Upper lobe of left lung (tissue), 6 donors: ENCODE results near the gene SERINC5. TPM values are rescaled to one million over a fixed set of nuclear protein-coding genes. Genes with fewer than 3 reads are reported as not detected.

Experiments
- ATAC-seq, 2 donors: fragments of 200-7000 bp; cut with Tn5 transposase; one replicate each; pipeline ENCODE4 v1.9.1; 2022; ENCODE audit warnings: mild to moderate bottlenecking in 2 of 2, moderate library complexity in 2 of 2; ENCODE audit not compliant: low FRiP score in 2 of 2
- DNase-seq, 2 donors: peaks; one replicate each; pipeline ENCODE4 v3.0.0-alpha.2; 2019 to 2020
- H3K27ac ChIP-seq, 4 donors: fragments of 200-600 bp; sonication (generic); one replicate each; pipeline ENCODE4 v1.5.1; 2016 to 2019
- H3K27me3 ChIP-seq, 4 donors: fragments of 200-600 bp; sonication (generic); one replicate each; pipeline ENCODE4 v1.5.1; 2017 to 2019
- H3K36me3 ChIP-seq, 4 donors: fragments of 200-600 bp; sonication (generic); one replicate each; pipeline ENCODE4 v1.5.1; 2016 to 2019
- H3K4me1 ChIP-seq, 4 donors: fragments of 200-600 bp; sonication (generic); one replicate each; pipeline ENCODE4 v1.5.1; 2018 to 2019
- H3K4me3 ChIP-seq, 4 donors: fragments of 200-600 bp; sonication (generic); one replicate each; pipeline ENCODE4 v1.5.1; 2017 to 2019; ENCODE audit warnings: mild to moderate bottlenecking in 2 of 4, moderate library complexity in 1 of 4
- H3K9me3 ChIP-seq, 4 donors: fragments of 200-600 bp; sonication (generic); one replicate each; pipeline ENCODE4 v1.5.1; 2018 to 2019
- CTCF ChIP-seq, 6 experiments: fragments of 450-650 bp in 4 of 6; fragments of 200-600 bp in 2 of 6; sonication (generic) in 2 of 6; IDR thresholded peaks; one replicate each; pipeline ENCODE4 v1.5.1; 2016 to 2019; ENCODE audit warnings: antibody characterized with exemption in 6 of 6
- EP300 ChIP-seq, 4 donors: sonication (generic); formaldehyde crosslinking; IDR thresholded peaks; one replicate each; pipeline ENCODE4 v1.5.1; 2017; ENCODE audit warnings: antibody characterized with exemption in 4 of 4, control low read depth in 2 of 4
- POLR2A ChIP-seq, 4 donors: fragments of 450-650 bp; IDR thresholded peaks; one replicate each; pipeline ENCODE4 v1.5.1; 2016 to 2017; ENCODE audit warnings: antibody characterized with exemption in 4 of 4, mild to moderate bottlenecking in 2 of 4
- POLR2AphosphoS5 ChIP-seq, 2 donors: sonication (generic); formaldehyde crosslinking; IDR thresholded peaks; one replicate each; pipeline ENCODE4 v1.5.1; 2017; ENCODE audit warnings: antibody characterized with exemption in 2 of 2
- WGBS, 2 donors: methylation state at CpG; one replicate each; pipeline ENCODE4 v1.1.5; 2017 to 2018; 5-methylcytosine and 5-hydroxymethylcytosine counted together
- total RNA-seq, 6 donors: library from RNA; depleted of rRNA in 4 of 6; stranded (reverse); fragments of >200 nt in 4 of 6; gene quantifications; one replicate each; pipeline versions ENCODE4 v1.1.0 to v1.2.1, GENCODE V29; 2016 to 2021
- donor health status: DM: no; HTN: no; CAD: no; lungs with moderate emphysema.
- donor health status: DM: no; HTN: yes; CAD: no; lungs with severe emphysema.

SERINC5 gene
- total RNA-seq, 6 donors from 2014 or later: 27.3 to 62.4 (median 41.3) TPM

DNA sequence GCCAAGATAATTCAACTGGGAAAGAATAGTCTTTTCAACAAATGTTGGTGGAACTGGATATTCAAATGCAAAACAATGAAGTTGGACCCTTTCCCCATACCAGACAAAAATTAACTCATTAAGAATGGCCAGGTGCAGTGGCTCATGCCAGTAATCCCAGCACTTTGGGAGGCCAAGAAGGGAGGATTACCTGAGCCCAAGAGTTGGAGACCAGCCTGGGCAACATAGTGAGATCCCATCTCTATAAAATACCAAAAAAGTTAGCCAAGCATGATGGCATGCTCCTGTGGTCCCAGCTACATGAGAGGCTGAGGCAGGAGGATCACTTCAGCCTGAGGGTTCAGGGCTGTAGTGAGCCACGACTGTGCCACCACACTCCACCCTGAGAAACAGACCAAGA, 24.2 kb downstream of the SERINC5 start:
- Histone ChIP-seq H3K4me1 (peaks cover 7 to 19% (median 11%) of the 10 kb centered on the region in 4 donors), H3K27me3 (no peaks in the 10 kb centered on the region), H3K36me3 (no peaks in the 10 kb centered on the region), H3K27ac (no peak overlapping the region), H3K9me3 (no peaks in the 10 kb centered on the region), H3K4me3 (no peak overlapping the region)
- TF ChIP-seq CTCF (IDR thresholded peaks at IDR 0.05) (no peak), POLR2AphosphoS5 (IDR thresholded peaks at IDR 0.05) (no peak), EP300 (IDR thresholded peaks at IDR 0.05) (no peak), POLR2A (IDR thresholded peaks at IDR 0.05) (no peak)
- 80 to 91% methylated on average over 1 of the region's 1 CpG for WGBS, 2 donors
- ATAC-seq: no peak
- DNase-seq: no peak

GRCh38 chr5:80231243-80231642, 24.6 kb downstream of the SERINC5 start:
- H3K9me3 ChIP-seq: no peaks in the 10 kb centered on the region
- 63 to 67% methylated on average over 3 of the region's 3 CpGs for WGBS, 2 donors
- H3K36me3 ChIP-seq: no peaks in the 10 kb centered on the region
- DNase-seq: no peak
- H3K27ac ChIP-seq: no peak overlapping the region
- ATAC-seq: no peak
- no peaks in the 10 kb centered on the region for H3K27me3 ChIP-seq
- H3K4me1 ChIP-seq: peaks cover 7 to 19% (median 11%) of the 10 kb centered on the region in 4 donors
- no peak overlapping the region for H3K4me3 ChIP-seq
- TF ChIP-seq EP300 (IDR thresholded peaks at IDR 0.05): no peak
- TF ChIP-seq POLR2A (IDR thresholded peaks at IDR 0.05): no peak
- no peak for TF ChIP-seq POLR2AphosphoS5 (IDR thresholded peaks at IDR 0.05)
- no peak for TF ChIP-seq CTCF (IDR thresholded peaks at IDR 0.05)

- Histone ChIP-seq H3K36me3 (no peaks in the 10 kb centered on the region), H3K27me3 (no peaks in the 10 kb centered on the region), H3K4me1 (peaks cover 7 to 19% (median 11%) of the 10 kb centered on the region in 4 donors), H3K27ac (peak overlapping the region in 1 of 4 donors; percentile 3), H3K4me3 (no peak overlapping the region), H3K9me3 (no peaks in the 10 kb centered on the region)
- DNase-seq: no peak
- 68 to 70% methylated on average over 7 of the region's 7 CpGs for WGBS, 2 donors
- peak in 1 of 2 donors; percentile 40 for ATAC-seq
- TF ChIP-seq CTCF (IDR thresholded peaks at IDR 0.05) (no peak), EP300 (IDR thresholded peaks at IDR 0.05) (no peak), POLR2AphosphoS5 (IDR thresholded peaks at IDR 0.05) (no peak), POLR2A (IDR thresholded peaks at IDR 0.05) (no peak)
Observed at GRCh38 chr5:80230269-80230992, 25.4 kb downstream of the SERINC5 start.

- ATAC-seq: no peak
- DNase-seq: peak in 1 of 2 donors; percentile 32
- peaks cover 7 to 19% (median 11%) of the 10 kb centered on the region in 4 donors for H3K4me1 ChIP-seq
Observed at GRCh38 chr5:80229902-80230255, 26.0 kb downstream of the SERINC5 start.

More at GRCh38 chr5:80229902-80230255, 26.0 kb downstream of the SERINC5 start:
- TF ChIP-seq CTCF (IDR thresholded peaks at IDR 0.05) (no peak), EP300 (IDR thresholded peaks at IDR 0.05) (no peak), POLR2AphosphoS5 (IDR thresholded peaks at IDR 0.05) (no peak), POLR2A (IDR thresholded peaks at IDR 0.05) (no peak)
- 43 to 48% methylated on average over 2 to 4 of the region's 4 CpGs for WGBS, 2 donors
- Histone ChIP-seq H3K27ac (peak overlapping the region in 2 of 4 donors; percentile 3 to 40), H3K36me3 (no peaks in the 10 kb centered on the region), H3K27me3 (no peaks in the 10 kb centered on the region), H3K4me3 (no peak overlapping the region), H3K9me3 (no peaks in the 10 kb centered on the region)
